HepG2 (cell line): ENCODE results near the gene UBE2M. TPM values are rescaled to one million over a fixed set of nuclear protein-coding genes. Genes with fewer than 3 reads are reported as not detected.

ENCODE experiments used
- microRNA-seq: library from miRNA; unstranded; fragments of <30 nt; microRNA quantifications from one replicate; pipeline ENCODE4, GENCODE V29; 2020
- polyA plus RNA-seq, 8 experiments: library from polyadenylated mRNA; depleted of rRNA in 3 of 8; stranded (reverse) in 7 of 8; unstranded in 1 of 8; fragments of >200 nt; fragmentation: Illumina TruSeq in 4 of 8; extraction: Trizol in 4 of 8; gene quantifications; 2 replicates each; pipeline versions ENCODE4 v1.2.1 to v1.2.3, GENCODE V29; 2011 to 2016; ENCODE audit warnings: low read depth in 4 of 8, missing spikeins in 1 of 8, mixed read lengths in 1 of 8; ENCODE audit not compliant: insufficient read depth in 1 of 8
- small RNA-seq, 3 experiments: library from RNA; depleted of rRNA; stranded (forward); fragments of <200 nt; gene quantifications; one replicate each; pipeline ENCODE3, GENCODE V24; 2012; ENCODE audit warnings: low read depth in 2 of 3, low replicate concordance in 1 of 3; ENCODE audit not compliant: insufficient read length in 3 of 3, insufficient read depth in 2 of 3
- total RNA-seq, 5 experiments: library from RNA; depleted of rRNA; stranded (reverse); fragments of >200 nt; fragmentation: Illumina TruSeq; extraction: Trizol; gene quantifications; 2 replicates each; pipeline ENCODE4 v1.2.3, GENCODE V29; 2016; ENCODE audit warnings: low read depth in 1 of 5

Gene UBE2M
- total and polyA plus RNA-seq, 2 of the 13 experiments (the other 11 are each of a cell fraction or from before 2014, with no cell fraction given): 36.2 to 50.3 TPM

Small RNA genes lying within 50 kb of the gene (microRNA-seq; reads per million reads assigned to microRNA genes)
- 2.2 reads per million, percentile 11 among the genes with 10 or more reads in this experiment for gene MIR6807

Small RNA genes lying within 50 kb of the gene (small RNA-seq; reads per million reads assigned to genes)
- gene MIR6807 (0 to 1.9 (median 0.10) reads per million in 3 experiments), gene RN7SL525P (0 reads per million in 3 experiments)

Other genes with a start within 250 kb of the UBE2M start
- gene ZSCAN22, start 231.6 kb downstream of the UBE2M start, total RNA-seq (2016; rRNA removed; fragmentation: Illumina TruSeq; extraction: Trizol): 2.5 and 3.1 TPM in 2 replicates
- gene ZSCAN22, start 231.6 kb downstream of the UBE2M start, polyA plus RNA-seq (2011; rRNA removed): 3.5 and 3.6 TPM in 2 replicates
- gene A1BG, start 205.1 kb downstream of the UBE2M start, total RNA-seq (2016; rRNA removed; fragmentation: Illumina TruSeq; extraction: Trizol): 15.1 and 41.4 TPM in 2 replicates
- gene A1BG, start 205.1 kb downstream of the UBE2M start, polyA plus RNA-seq (2011; rRNA removed): 14.7 and 49.8 TPM in 2 replicates
- 1.1 and 1.9 TPM in 2 replicates for gene ZNF497, start 195.9 kb downstream of the UBE2M start, total RNA-seq (2016; rRNA removed; fragmentation: Illumina TruSeq; extraction: Trizol)
- 1.5 and 1.8 TPM in 2 replicates for gene ZNF497, start 195.9 kb downstream of the UBE2M start, polyA plus RNA-seq (2011; rRNA removed)
- 0.73 and 1.3 TPM in 2 replicates for gene ZNF837, start 177.6 kb downstream of the UBE2M start, total RNA-seq (2016; rRNA removed; fragmentation: Illumina TruSeq; extraction: Trizol)
- gene ZNF837, start 177.6 kb downstream of the UBE2M start, polyA plus RNA-seq (2011; rRNA removed): 0.29 and 0.69 TPM in 2 replicates
- 1,544 and 1,715 TPM in 2 replicates for gene RPS5, start 171.3 kb downstream of the UBE2M start, total RNA-seq (2016; rRNA removed; fragmentation: Illumina TruSeq; extraction: Trizol)
- 4,145 and 4,408 TPM in 2 replicates for gene RPS5, start 171.3 kb downstream of the UBE2M start, polyA plus RNA-seq (2011; rRNA removed)
- gene RNF225, start 163.0 kb downstream of the UBE2M start, total RNA-seq (2016; rRNA removed; fragmentation: Illumina TruSeq; extraction: Trizol): not detected in 2 replicates
- not detected in 2 replicates for gene RNF225, start 163.0 kb downstream of the UBE2M start, polyA plus RNA-seq (2011; rRNA removed)
- 6.8 and 7.0 TPM in 2 replicates for gene ZNF584, start 150.0 kb downstream of the UBE2M start, total RNA-seq (2016; rRNA removed; fragmentation: Illumina TruSeq; extraction: Trizol)
- gene ZNF584, start 150.0 kb downstream of the UBE2M start, polyA plus RNA-seq (2011; rRNA removed): 2.4 and 3.3 TPM in 2 replicates
- not detected in 2 replicates for gene ZNF132, start 118.5 kb downstream of the UBE2M start, total RNA-seq (2016; rRNA removed; fragmentation: Illumina TruSeq; extraction: Trizol)
- gene ZNF132, start 118.5 kb downstream of the UBE2M start, polyA plus RNA-seq (2011; rRNA removed): not detected in 2 replicates
- gene ZNF324B, start 107.0 kb downstream of the UBE2M start, total RNA-seq (2016; rRNA removed; fragmentation: Illumina TruSeq; extraction: Trizol): 2.5 and 3.0 TPM in 2 replicates
- 0.53 and 0.98 TPM in 2 replicates for gene ZNF324B, start 107.0 kb downstream of the UBE2M start, polyA plus RNA-seq (2011; rRNA removed)
- 4.0 and 4.7 TPM in 2 replicates for gene ZNF324, start 91.5 kb downstream of the UBE2M start, total RNA-seq (2016; rRNA removed; fragmentation: Illumina TruSeq; extraction: Trizol)
- 1.1 and 1.6 TPM in 2 replicates for gene ZNF324, start 91.5 kb downstream of the UBE2M start, polyA plus RNA-seq (2011; rRNA removed)
- gene ZNF446, start 82.3 kb downstream of the UBE2M start, total RNA-seq (2016; rRNA removed; fragmentation: Illumina TruSeq; extraction: Trizol): 2.5 and 3.6 TPM in 2 replicates
- gene ZNF446, start 82.3 kb downstream of the UBE2M start, polyA plus RNA-seq (2011; rRNA removed): 3.0 and 3.8 TPM in 2 replicates
- 40.2 and 41.2 TPM in 2 replicates for gene SLC27A5, start 46.6 kb downstream of the UBE2M start, total RNA-seq (2016; rRNA removed; fragmentation: Illumina TruSeq; extraction: Trizol)
- 30.3 and 36.5 TPM in 2 replicates for gene SLC27A5, start 46.6 kb downstream of the UBE2M start, polyA plus RNA-seq (2011; rRNA removed)
- gene ZBTB45, start 38.8 kb downstream of the UBE2M start, total RNA-seq (2016; rRNA removed; fragmentation: Illumina TruSeq; extraction: Trizol): 2.0 and 3.7 TPM in 2 replicates
- gene ZBTB45, start 38.8 kb downstream of the UBE2M start, polyA plus RNA-seq (2011; rRNA removed): 3.0 and 3.2 TPM in 2 replicates
- 302 and 361 TPM in 2 replicates for gene TRIM28, start 14.5 kb downstream of the UBE2M start, total RNA-seq (2016; rRNA removed; fragmentation: Illumina TruSeq; extraction: Trizol)
- 439 and 461 TPM in 2 replicates for gene TRIM28, start 14.5 kb downstream of the UBE2M start, polyA plus RNA-seq (2011; rRNA removed)
- 55.0 and 70.9 TPM in 2 replicates for gene CHMP2A, start 3.5 kb downstream of the UBE2M start, total RNA-seq (2016; rRNA removed; fragmentation: Illumina TruSeq; extraction: Trizol)
- 49.7 and 51.4 TPM in 2 replicates for gene CHMP2A, start 3.5 kb downstream of the UBE2M start, polyA plus RNA-seq (2011; rRNA removed)
- 1.3 and 3.1 TPM in 2 replicates for gene MZF1, start 14.7 kb upstream of the UBE2M start, total RNA-seq (2016; rRNA removed; fragmentation: Illumina TruSeq; extraction: Trizol)
- gene MZF1, start 14.7 kb upstream of the UBE2M start, polyA plus RNA-seq (2011; rRNA removed): 8.1 and 10.0 TPM in 2 replicates